ENCODE data around the gene OLFM1.

OLFM1 gene

GRCh38 chr9:135116881-135117280 lies 29.4 kb downstream of the OLFM1 start:
- TF ChIP-seq, protein P1, sequence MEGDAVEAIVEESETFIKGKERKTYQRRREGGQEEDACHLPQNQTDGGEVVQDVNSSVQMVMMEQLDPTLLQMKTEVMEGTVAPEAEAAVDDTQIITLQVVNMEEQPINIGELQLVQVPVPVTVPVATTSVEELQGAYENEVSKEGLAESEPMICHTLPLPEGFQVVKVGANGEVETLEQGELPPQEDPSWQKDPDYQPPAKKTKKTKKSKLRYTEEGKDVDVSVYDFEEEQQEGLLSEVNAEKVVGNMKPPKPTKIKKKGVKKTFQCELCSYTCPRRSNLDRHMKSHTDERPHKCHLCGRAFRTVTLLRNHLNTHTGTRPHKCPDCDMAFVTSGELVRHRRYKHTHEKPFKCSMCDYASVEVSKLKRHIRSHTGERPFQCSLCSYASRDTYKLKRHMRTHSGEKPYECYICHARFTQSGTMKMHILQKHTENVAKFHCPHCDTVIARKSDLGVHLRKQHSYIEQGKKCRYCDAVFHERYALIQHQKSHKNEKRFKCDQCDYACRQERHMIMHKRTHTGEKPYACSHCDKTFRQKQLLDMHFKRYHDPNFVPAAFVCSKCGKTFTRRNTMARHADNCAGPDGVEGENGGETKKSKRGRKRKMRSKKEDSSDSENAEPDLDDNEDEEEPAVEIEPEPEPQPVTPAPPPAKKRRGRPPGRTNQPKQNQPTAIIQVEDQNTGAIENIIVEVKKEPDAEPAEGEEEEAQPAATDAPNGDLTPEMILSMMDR (IDR thresholded peaks at IDR 0.05; ENCODE audit: unreplicated experiment in 3 of 3), result no peak
- H3K36me3 Mint-ChIP-seq (ENCODE audit: low read depth), result no peaks in the 10 kb centered on the region
- peaks cover 21% of the 10 kb centered on the region for H3K27me3 Mint-ChIP-seq (ENCODE audit: low read depth)
- no peak overlapping the region for H3K4me3 Mint-ChIP-seq
- peak overlapping the region in 2 of 3 experiments; percentile 35 to 59 for H3K27ac Mint-ChIP-seq
- H3K9me3 Mint-ChIP-seq, result peaks cover 10% of the 10 kb centered on the region
- H3K4me1 Mint-ChIP-seq, result peaks cover 21% of the 10 kb centered on the region

DNA sequence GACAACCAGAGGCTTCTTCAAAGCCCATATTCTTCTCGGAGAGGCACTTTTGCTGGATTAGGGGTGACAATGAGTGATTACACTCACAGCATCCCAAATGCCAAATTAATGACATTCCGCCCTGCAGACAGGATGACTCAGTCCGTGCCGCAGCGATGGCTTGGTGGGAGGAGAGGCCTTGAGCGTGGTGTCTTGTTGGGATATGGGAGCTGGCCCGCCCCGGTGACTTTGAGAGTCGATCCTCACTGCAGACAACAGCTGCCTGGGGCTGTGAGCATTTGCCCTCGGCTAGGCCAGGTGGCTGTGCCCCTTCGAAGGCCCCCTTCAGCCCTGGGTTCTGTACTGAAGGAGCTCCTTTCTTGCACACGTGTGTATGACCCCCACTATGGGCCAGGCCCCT lies 29.8 kb downstream of the OLFM1 start:
- peaks cover 10% of the 10 kb centered on the region for H3K9me3 Mint-ChIP-seq
- peak overlapping the region in 2 of 3 experiments; percentile 35 to 59 for H3K27ac Mint-ChIP-seq
- peaks cover 21% of the 10 kb centered on the region for H3K4me1 Mint-ChIP-seq
- no peak overlapping the region for H3K4me3 Mint-ChIP-seq
- TF ChIP-seq, protein P1 (IDR thresholded peaks at IDR 0.05; ENCODE audit: unreplicated experiment in 3 of 3), result no peak
- H3K36me3 Mint-ChIP-seq (ENCODE audit: low read depth), result no peaks in the 10 kb centered on the region
- peaks cover 21% of the 10 kb centered on the region for H3K27me3 Mint-ChIP-seq (ENCODE audit: low read depth)

DNA sequence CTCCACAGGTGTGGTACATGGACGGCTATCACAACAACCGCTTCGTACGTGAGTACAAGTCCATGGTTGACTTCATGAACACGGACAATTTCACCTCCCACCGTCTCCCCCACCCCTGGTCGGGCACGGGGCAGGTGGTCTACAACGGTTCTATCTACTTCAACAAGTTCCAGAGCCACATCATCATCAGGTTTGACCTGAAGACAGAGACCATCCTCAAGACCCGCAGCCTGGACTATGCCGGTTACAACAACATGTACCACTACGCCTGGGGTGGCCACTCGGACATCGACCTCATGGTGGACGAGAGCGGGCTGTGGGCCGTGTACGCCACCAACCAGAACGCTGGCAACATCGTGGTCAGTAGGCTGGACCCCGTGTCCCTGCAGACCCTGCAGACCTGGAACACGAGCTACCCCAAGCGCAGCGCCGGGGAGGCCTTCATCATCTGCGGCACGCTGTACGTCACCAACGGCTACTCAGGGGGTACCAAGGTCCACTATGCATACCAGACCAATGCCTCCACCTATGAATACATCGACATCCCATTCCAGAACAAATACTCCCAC lies 32.1 kb downstream of the OLFM1 start:
- H3K9me3 Mint-ChIP-seq, result peaks cover 10% of the 10 kb centered on the region
- no peak overlapping the region for H3K27ac Mint-ChIP-seq
- peaks cover 21% of the 10 kb centered on the region for H3K4me1 Mint-ChIP-seq
- H3K36me3 Mint-ChIP-seq (ENCODE audit: low read depth), result no peaks in the 10 kb centered on the region
- no peak overlapping the region for H3K4me3 Mint-ChIP-seq
- TF ChIP-seq, protein P1 (IDR thresholded peaks at IDR 0.05; ENCODE audit: unreplicated experiment in 3 of 3), result no peak
- peaks cover 33% of the 10 kb centered on the region for H3K27me3 Mint-ChIP-seq (ENCODE audit: low read depth)

DNA sequence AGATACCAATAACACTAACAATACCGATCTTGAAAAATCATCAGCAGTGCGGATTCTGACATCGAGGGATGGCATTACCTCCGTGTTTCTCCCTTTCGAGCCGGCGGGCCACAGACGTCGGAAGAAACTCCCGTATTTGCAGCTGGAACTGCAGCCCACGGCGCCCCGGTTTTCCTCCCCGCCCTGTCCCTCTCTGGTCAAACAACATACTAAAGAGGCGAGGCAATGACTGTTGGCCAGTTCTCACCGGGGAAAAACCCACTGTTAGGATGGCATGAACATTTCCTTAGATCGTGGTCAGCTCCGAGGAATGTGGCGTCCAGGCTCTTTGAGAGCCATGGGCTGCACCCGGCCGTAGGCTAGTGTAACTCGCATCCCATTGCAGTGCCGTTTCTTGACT lies 32.8 kb downstream of the OLFM1 start:
- H3K27me3 Mint-ChIP-seq (ENCODE audit: low read depth), result peaks cover 31% of the 10 kb centered on the region
- no peak overlapping the region for H3K27ac Mint-ChIP-seq
- H3K9me3 Mint-ChIP-seq, result peaks cover 10% of the 10 kb centered on the region
- peaks cover 21% of the 10 kb centered on the region for H3K4me1 Mint-ChIP-seq
- TF ChIP-seq, protein P1 (IDR thresholded peaks at IDR 0.05; ENCODE audit: unreplicated experiment in 3 of 3), result no peak
- H3K36me3 Mint-ChIP-seq (ENCODE audit: low read depth), result no peaks in the 10 kb centered on the region
- H3K4me3 Mint-ChIP-seq, result no peak overlapping the region

DNA sequence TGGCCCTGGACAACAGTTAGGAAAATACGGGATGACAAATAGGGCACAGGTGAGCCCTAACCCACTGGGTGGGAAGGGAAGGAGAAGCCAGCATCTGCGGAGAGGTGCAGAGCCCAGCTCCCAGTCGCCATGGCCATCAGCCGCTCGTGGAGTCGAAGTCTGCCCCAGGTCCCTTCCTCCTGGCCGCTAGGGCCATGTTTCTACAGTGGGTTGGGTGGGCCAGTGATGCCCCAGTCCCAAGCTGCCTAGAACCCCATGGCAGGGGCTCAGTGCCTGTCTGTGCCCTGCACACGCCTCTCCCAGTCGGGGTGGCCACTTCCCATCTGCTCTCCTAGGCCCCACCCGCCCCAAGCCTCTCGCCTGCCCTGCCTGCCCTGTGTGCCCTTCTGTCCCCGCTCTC lies 34.8 kb downstream of the OLFM1 start:
- Mint-ChIP-seq H3K27me3 (ENCODE audit: low read depth) (peaks cover 19% of the 10 kb centered on the region), H3K27ac (no peak overlapping the region), H3K4me1 (peaks cover 7% of the 10 kb centered on the region)

More for the DNA sequence above, 34.8 kb downstream of the OLFM1 start:
- no peaks in the 10 kb centered on the region for H3K36me3 Mint-ChIP-seq (ENCODE audit: low read depth)
- H3K4me3 Mint-ChIP-seq, result no peak overlapping the region
- H3K9me3 Mint-ChIP-seq, result peaks cover 10% of the 10 kb centered on the region
- TF ChIP-seq, protein P1 (IDR thresholded peaks at IDR 0.05; ENCODE audit: unreplicated experiment in 3 of 3), result no peak

Measured in nephron (organoid).